Measurements from ENCODE around the gene ADORA1.

- no peak for TF ChIP-seq POLR2A (IDR thresholded peaks at IDR 0.05; ENCODE audit: low read length)
- no peak for TF ChIP-seq GATA1 (IDR thresholded peaks at IDR 0.05; ENCODE audit: low read depth, low read length)
Measured at GRCh38 chr1:203190949-203191348, 63.4 kb downstream of the ADORA1 start.
